GM21723 (cell line): ENCODE measurements around the gene GMDS.

Experiments used
- ATAC-seq: cut with Tn5 transposase; IDR thresholded peaks from one replicate; pipeline ENCODE4 v1.9.1; 2021; ENCODE audit warnings: mild to moderate bottlenecking, moderate library complexity; ENCODE audit not compliant: unreplicated experiment

GMDS gene

GRCh38 chr6:2242311-2242710 is 3.1 kb downstream of the GMDS start:
- ATAC-seq, result no peak

DNA sequence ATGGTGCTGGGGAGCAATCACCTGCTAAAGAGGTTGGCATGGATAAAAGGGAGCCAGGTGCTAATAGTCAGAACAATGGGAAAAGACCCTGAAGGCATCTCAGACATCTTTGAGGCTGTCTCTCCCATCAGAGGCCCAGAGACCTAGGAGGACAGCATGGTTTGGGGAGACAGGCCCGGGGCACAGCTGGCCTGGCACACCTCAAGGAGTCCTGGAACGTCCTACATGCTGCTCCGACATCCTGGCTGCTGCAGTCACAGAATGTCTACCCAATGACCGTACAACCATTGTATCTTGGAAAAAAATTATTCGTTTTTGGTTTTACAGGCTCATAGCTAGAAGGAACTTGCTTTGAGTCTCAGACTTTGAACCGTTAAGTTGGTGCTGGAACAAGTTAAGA is 4.4 kb downstream of the GMDS start:
- ATAC-seq, result no peak

GRCh38 chr6:2237001-2237400 is 8.4 kb downstream of the GMDS start:
- ATAC-seq, result no peak

- ATAC-seq, result no peak
Observed at GRCh38 chr6:2235777-2236495, 9.5 kb downstream of the GMDS start.

- ATAC-seq, result peak; percentile 73
Observed at GRCh38 chr6:2232445-2232844, 13.0 kb downstream of the GMDS start.

- no peak for ATAC-seq
Observed at GRCh38 chr6:2231438-2231837, 14.0 kb downstream of the GMDS start.

DNA sequence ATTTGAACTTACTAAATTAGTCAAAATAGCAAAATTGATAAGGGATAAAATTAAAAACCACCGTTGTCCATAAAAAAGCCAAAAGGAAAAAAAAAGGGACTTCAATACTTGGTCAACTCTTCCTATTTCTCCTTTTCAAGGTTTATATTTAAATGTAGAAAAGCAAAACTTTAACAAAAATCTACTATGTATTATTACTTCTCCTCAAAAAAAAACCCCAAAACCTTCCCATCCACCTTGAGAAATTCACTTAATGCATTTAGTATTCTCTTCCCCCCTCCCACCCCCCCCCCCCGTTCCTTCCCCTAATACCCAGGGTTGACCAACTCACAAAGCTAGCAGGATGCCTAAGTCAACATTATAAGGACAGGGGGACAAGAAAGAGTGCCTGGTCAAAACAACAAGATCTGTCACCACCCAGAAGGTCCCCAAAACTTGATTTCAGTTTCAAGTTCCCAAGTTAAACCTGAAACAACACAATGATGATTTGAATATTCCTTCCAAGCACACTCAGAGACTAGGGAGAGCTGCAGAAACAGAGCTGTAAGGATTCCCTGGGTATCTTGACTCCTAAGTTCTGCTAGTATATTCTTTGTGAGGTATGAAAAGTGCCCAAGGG is 14.6 kb downstream of the GMDS start:
- peak; percentile 54 for ATAC-seq

DNA sequence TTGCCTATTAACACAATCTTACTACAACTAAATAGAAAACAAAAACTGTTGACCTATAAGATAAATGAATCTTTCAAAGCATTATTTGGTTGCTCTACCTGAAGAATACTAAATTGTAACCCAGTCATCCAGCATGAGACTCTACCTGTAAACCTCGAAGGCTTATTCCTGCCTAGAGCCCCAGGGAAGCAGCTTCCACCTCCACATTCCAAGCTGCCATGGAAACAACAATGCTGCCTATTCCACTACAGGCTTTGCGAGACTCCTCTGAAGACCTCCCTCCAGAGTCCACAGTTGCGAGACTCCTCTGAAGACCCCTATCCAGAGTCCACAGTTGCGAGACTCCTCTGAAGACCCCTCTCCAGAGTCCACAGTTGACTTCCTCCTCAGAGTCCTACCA is 15.7 kb downstream of the GMDS start:
- no peak for ATAC-seq

GRCh38 chr6:2229039-2229438 is 16.4 kb downstream of the GMDS start:
- ATAC-seq, result no peak

- no peak for ATAC-seq
Observed at GRCh38 chr6:2228392-2228791, 17.0 kb downstream of the GMDS start.

GRCh38 chr6:2226775-2227174 is 18.6 kb downstream of the GMDS start:
- ATAC-seq, result no peak

DNA sequence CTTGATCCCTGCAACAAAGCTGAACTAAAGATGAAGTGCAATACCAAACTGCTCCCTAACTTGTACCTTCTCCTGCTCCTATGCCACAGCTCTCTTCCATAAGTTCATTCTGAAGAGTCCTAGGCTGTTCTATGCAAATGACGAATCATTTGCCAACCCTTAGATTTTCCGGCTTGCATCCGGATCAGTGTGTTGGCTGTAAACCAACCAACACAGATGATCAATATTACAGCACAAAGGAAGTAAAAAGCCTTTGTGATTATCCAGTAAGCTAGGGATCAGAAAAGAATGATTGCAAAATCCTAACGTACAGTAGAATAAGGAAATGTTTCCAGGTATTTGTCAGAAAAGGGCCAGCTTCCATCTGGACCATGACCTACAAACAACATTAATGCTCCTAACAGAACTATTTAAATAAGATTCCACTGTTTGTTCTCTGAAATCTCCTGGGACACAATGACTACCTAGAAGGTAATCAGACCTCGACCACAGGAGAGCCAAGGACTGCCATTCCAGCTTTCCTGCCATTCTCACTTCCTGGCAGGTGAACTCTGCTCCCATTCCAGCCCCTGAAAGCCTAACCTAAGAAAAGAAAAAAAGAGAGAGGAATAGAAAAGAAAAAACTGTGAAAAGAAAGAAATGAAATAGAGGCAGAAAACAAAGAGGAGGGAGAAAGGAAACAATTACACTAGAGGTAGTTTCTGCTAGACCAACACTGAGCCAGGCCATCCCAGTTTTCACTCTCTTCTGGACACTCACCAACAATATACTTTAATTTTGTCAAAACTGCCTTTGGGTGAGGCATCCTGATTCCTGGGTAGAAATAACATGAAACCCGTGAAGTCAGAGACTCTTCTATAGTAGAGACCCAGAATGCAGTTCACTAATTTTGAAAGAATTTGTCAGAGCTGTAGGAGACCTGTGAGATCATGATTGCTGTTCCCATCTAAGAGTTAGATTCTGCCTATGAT is 19.7 kb downstream of the GMDS start:
- ATAC-seq, result no peak

GRCh38 chr6:2224847-2225382 is 20.5 kb downstream of the GMDS start:
- ATAC-seq, result no peak

GRCh38 chr6:2222275-2222842 is 23.0 kb downstream of the GMDS start:
- ATAC-seq, result no peak

DNA sequence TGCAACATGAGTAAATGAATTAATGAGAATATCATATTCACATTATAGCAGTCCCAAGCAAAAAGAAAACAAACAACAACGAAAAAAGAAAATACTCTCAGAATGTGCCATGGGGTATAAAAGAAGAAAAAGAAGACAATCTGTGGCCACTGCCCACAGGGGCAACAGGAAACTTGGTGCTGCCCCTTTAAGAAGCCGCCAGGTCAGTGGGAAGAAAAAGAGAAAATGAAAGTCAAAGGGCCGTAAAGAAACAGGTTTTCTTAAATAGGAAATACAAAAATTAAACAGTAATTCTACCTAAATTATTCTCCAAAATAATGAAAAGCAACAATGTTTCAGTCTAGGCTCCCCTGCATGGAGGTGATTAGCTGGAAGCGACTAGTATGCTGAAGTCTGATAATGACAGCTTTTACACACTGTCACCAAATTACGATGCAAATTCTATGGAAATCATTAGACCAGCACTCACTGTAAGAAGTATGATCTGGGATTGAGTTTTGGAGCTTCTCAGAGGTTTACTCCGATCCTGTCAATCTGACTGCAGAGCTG is 23.6 kb downstream of the GMDS start:
- peak; percentile 67 for ATAC-seq

GRCh38 chr6:2220154-2220553 is 25.3 kb downstream of the GMDS start:
- no peak for ATAC-seq

DNA sequence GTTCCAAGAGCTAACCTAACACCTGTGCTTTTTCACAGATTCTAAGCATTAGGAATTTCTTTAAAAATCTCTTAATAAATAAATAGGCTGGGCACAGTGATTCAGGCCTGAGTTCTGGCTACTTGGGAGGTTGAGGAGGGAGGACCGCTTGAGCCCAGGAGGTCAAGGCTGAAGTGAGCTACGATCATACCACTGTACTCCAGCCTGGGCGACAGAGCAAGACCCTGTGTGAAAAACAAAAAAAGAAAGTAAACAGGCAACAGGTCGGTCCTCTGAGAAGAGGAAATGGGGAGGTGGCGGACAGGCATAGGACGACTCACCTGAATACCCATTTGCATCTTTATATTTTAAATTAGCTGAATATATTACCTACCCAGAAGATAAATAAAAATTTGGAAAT is 26.5 kb downstream of the GMDS start:
- ATAC-seq, result no peak

DNA sequence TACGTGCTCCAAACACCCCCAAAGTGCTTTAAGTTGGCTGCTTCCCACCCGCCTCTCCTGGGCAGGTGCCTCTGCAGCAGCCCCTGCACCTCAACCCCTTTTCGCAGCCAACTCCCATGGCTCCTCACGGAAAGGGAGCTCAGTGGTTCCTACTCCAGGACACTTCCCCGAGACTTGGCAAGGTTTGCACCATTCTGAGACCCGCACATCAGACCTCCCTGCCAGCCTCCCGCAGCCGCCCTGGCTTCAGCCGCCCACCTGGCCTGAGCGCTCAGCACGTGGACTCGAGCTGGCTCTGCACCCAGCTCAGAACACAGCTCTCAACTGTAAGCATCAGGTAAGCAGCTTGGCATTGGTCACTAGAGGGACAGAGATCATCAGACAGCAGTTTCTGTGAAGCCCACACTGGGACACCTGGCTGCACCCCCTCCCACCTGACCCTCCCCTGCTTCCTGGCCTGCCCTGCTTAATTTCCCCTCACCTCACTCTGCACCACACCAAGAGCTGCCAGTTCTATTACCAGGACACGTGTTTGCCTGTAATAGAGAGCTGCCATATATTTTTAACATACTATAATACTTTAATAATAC is 28.5 kb downstream of the GMDS start:
- ATAC-seq, result no peak

DNA sequence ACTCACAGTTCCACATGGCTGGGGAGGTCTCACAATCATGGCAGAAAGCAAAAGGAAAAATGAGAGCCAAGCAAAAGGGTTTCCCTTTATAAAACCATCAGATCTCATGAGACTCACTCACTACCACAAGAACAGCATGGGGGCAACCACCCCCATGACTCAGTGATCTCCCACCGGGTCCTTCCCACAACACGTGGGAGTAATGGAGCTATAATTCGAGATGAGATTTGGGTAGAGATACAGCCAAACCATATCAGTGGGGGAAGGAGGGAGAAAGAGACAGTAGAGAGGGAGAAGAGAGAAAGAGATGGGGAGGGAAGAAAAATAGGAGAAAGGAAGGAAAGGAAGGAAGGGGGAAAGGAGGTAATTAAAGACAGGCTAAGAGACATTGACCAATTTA is 30.1 kb downstream of the GMDS start:
- ATAC-seq, result no peak

DNA sequence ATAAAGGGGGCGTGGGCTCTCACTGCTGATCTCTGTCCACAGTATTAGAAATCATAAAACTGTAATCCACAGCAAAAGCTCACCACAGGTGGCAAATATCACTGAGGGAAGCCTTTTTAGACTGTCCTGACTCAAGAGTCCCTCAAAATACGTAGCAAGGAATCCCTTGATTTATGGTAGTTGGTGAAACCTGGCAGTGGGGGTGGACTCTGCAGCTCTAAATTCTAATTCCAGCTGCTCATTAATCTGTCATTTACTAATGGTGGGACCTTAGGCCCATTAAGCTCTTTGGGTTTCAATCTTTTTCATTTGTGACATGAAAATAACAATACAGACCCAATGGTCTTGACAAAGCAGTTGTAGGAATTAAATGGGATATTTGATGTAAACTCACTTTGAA is 32.3 kb downstream of the GMDS start:
- ATAC-seq, result no peak
